OCI-LY1 (cell line): Measurements from ENCODE around the gene NBPF3.

Experiments
- CTCF ChIP-seq: fragments of 200-600 bp; sonication (generic), shearing (Covaris generic); IDR thresholded peaks from 2 replicates; pipeline ENCODE4 v1.5.1; 2017; ENCODE audit warnings: mild to moderate bottlenecking, antibody characterized with exemption, low read length, moderate library complexity, mixed read lengths
- EZH2 ChIP-seq: fragments of 200-600 bp; sonication (generic), shearing (Covaris generic); IDR thresholded peaks from 2 replicates; pipeline ENCODE4 v1.8.0; 2017; ENCODE audit warnings: borderline replicate concordance, mixed run types, mild to moderate bottlenecking, antibody characterized with exemption, low read length, moderate library complexity, mixed read lengths

DNA sequence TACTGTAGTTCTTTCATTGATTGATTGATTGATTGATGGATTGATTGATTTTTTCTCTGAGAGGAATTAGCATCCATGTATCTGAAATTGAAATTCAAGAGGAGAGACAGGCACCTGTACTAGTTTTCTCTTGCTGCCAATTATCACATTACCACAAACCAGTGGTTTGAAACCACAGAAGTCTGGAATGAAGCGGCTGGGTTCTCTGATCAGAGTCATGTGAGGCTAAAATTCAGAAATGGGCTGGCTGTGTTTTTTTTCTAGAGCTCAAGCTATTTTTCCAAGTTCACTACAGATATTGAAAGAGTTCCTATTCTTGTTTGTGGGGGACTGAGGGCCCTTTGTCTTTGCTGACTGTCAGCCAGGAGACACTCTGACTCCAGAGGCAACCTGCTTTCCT is 10.0 kb downstream of the NBPF3 start:
- TF ChIP-seq CTCF (no peak), EZH2 (no peak)
